Esophagus muscularis mucosa (tissue), 3 donors: ENCODE measurements around the gene ST8SIA4.

Experiments
- CTCF ChIP-seq, 3 experiments: fragments of 200-600 bp in 2 of 3; fragments of 450-650 bp in 1 of 3; sonication (generic) in 2 of 3; IDR thresholded peaks; one replicate each; pipeline ENCODE4 v1.5.1; 2017 to 2019; ENCODE audit warnings: antibody characterized with exemption in 3 of 3, mild to moderate bottlenecking in 2 of 3, moderate library complexity in 1 of 3
- POLR2A ChIP-seq: fragments of 450-650 bp; IDR thresholded peaks from one replicate; pipeline ENCODE4 v1.6.1; 2017; ENCODE audit warnings: antibody characterized with exemption, moderate library complexity, mild to moderate bottlenecking, low read depth

GRCh38 chr5:100900796-100901781 lies 2.0 kb downstream of the ST8SIA4 start:
- TF ChIP-seq CTCF (IDR thresholded peaks at IDR 0.05) (no peak), POLR2A (no peak)
